K562 (cell line): ENCODE results near the gene NCBP2.

Experiments
- CEBPB ChIP-seq: fragments of 450-650 bp; IDR thresholded peaks from 2 replicates; pipeline ENCODE4 v1.6.1; 2016; ENCODE audit warnings: missing genetic modification characterization, missing compliant biosample characterization
- JUNB ChIP-seq: fragments of 450-650 bp; formaldehyde crosslinking; conservative IDR thresholded peaks from 2 replicates; pipeline ENCODE4 v1.4.0; 2020; ENCODE audit warnings: mild to moderate bottlenecking
- SETDB1 ChIP-seq: IDR thresholded peaks from one replicate; pipeline ENCODE4 v1.6.1; 2012; ENCODE audit warnings: low read length, control low read depth, inconsistent platforms
- TAF7 ChIP-seq: fragments of 450-650 bp; IDR thresholded peaks from 2 replicates; pipeline ENCODE4 v1.6.1; 2016; ENCODE audit warnings: missing genetic modification characterization, missing compliant biosample characterization
- TF ChIP-seq, protein P1 (sequence below), 3 experiments: IDR thresholded peaks in 2 of 3; conservative IDR thresholded peaks in 1 of 3; 2 replicates each; pipeline ENCODE4 v1.5.1; 2011 to 2012; ENCODE audit warnings: low read length in 3 of 3, mild to moderate bottlenecking in 3 of 3, control low read depth in 2 of 3, improper control_type of control experiment in 1 of 3, inconsistent platforms in 1 of 3, low read depth in 1 of 3, mixed read lengths in 1 of 3, moderate library complexity in 1 of 3; ENCODE audit not compliant: insufficient read depth in 2 of 3
- TF ChIP-seq, protein P2 (sequence below): fragments of 450-650 bp; IDR thresholded peaks from 2 replicates; pipeline ENCODE4 v1.6.1; 2016

DNA sequence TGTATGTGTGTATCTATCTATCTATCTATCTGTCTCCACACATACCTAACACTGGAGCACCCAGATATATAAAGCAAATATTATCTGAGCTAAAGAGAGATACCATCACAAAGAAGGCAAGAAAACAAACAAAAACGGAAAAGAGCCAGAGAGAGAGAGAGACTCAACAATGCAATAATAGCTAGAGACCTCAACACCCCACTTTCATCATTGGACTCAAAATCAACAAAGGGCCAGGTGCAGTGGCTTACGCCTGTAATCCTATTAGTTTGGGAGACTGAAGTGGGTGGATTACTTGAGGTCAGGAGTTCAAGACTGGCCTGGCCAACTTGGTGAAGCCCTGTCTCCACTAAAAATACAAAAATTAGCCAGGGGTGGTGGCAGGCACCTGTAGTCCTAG, 23.4 kb downstream of the NCBP2 start:
- TF ChIP-seq CEBPB (no peak), TAF7 (tag) (no peak), SETDB1 (no peak), JUNB (CRISPR knock-in tag) (no peak)
- TF ChIP-seq, protein P1, sequence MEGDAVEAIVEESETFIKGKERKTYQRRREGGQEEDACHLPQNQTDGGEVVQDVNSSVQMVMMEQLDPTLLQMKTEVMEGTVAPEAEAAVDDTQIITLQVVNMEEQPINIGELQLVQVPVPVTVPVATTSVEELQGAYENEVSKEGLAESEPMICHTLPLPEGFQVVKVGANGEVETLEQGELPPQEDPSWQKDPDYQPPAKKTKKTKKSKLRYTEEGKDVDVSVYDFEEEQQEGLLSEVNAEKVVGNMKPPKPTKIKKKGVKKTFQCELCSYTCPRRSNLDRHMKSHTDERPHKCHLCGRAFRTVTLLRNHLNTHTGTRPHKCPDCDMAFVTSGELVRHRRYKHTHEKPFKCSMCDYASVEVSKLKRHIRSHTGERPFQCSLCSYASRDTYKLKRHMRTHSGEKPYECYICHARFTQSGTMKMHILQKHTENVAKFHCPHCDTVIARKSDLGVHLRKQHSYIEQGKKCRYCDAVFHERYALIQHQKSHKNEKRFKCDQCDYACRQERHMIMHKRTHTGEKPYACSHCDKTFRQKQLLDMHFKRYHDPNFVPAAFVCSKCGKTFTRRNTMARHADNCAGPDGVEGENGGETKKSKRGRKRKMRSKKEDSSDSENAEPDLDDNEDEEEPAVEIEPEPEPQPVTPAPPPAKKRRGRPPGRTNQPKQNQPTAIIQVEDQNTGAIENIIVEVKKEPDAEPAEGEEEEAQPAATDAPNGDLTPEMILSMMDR (IDR thresholded peaks at IDR 0.05 in 2 of 3, conservative IDR thresholded peaks at IDR 0.05 in 1 of 3; ENCODE audit: insufficient read depth in 2 of 3, low read depth in 1 of 3, low read length in 3 of 3), result no peak
- TF ChIP-seq, protein P2, sequence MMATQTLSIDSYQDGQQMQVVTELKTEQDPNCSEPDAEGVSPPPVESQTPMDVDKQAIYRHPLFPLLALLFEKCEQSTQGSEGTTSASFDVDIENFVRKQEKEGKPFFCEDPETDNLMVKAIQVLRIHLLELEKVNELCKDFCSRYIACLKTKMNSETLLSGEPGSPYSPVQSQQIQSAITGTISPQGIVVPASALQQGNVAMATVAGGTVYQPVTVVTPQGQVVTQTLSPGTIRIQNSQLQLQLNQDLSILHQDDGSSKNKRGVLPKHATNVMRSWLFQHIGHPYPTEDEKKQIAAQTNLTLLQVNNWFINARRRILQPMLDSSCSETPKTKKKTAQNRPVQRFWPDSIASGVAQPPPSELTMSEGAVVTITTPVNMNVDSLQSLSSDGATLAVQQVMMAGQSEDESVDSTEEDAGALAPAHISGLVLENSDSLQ, result no peak
